ENCODE measurements around the gene ZDHHC21.
"Not testable (repeated sequence)": the region's sequence is repeated elsewhere in the genome, so short reads cannot be mapped to it uniquely, and the experiment has no call there.

The ZDHHC21 gene

GRCh38 chr9:14677396-14677795 is 15.8 kb downstream of the ZDHHC21 start:
- Histone ChIP-seq H3K4me3 (ENCODE audit: low read depth in 1 of 2, low read length in 2 of 2) (no peak overlapping the region), H3K27ac (ENCODE audit: low read depth, low read length) (no peak overlapping the region), H3K27me3 (ENCODE audit: control insufficient read depth in 1 of 2, insufficient read depth in 2 of 2, low read length in 2 of 2) (no peaks in the 10 kb centered on the region), H3K9ac (ENCODE audit: low read length) (no peak overlapping the region), H3K36me3 (ENCODE audit: insufficient read depth, low read length) (peaks cover 2% of the 10 kb centered on the region), H3K9me3 (ENCODE audit: low read length) (no peaks in the 10 kb centered on the region), H3K4me1 (ENCODE audit: insufficient read depth, low read length) (no peaks in the 10 kb centered on the region)

- Histone ChIP-seq H3K4me3 (ENCODE audit: low read depth in 1 of 2, low read length in 2 of 2) (no peak overlapping the region), H3K27ac (ENCODE audit: low read depth, low read length) (no peak overlapping the region), H3K36me3 (ENCODE audit: insufficient read depth, low read length) (peaks cover 3% of the 10 kb centered on the region), H3K9me3 (ENCODE audit: low read length) (no peaks in the 10 kb centered on the region), H3K9ac (ENCODE audit: low read length) (no peak overlapping the region), H3K4me1 (ENCODE audit: insufficient read depth, low read length) (no peaks in the 10 kb centered on the region), H3K27me3 (ENCODE audit: control insufficient read depth in 1 of 2, insufficient read depth in 2 of 2, low read length in 2 of 2) (no peaks in the 10 kb centered on the region)
Observed at GRCh38 chr9:14674630-14675029, 18.6 kb downstream of the ZDHHC21 start.

- H3K27ac ChIP-seq (ENCODE audit: low read depth, low read length), result no peak overlapping the region
Observed at GRCh38 chr9:14671377-14671776, 21.9 kb downstream of the ZDHHC21 start.

GRCh38 chr9:14670718-14671117 is 22.5 kb downstream of the ZDHHC21 start:
- Histone ChIP-seq H3K9me3 (ENCODE audit: low read length) (no peaks in the 10 kb centered on the region), H3K27ac (ENCODE audit: low read depth, low read length) (no peak overlapping the region), H3K4me3 (ENCODE audit: low read depth in 1 of 2, low read length in 2 of 2) (no peak overlapping the region), H3K4me1 (ENCODE audit: insufficient read depth, low read length) (no peaks in the 10 kb centered on the region), H3K27me3 (ENCODE audit: control insufficient read depth in 1 of 2, insufficient read depth in 2 of 2, low read length in 2 of 2) (no peaks in the 10 kb centered on the region), H3K36me3 (ENCODE audit: insufficient read depth, low read length) (peaks cover 3% of the 10 kb centered on the region), H3K9ac (ENCODE audit: low read length) (no peak overlapping the region)

More at GRCh38 chr9:14671377-14671776, 21.9 kb downstream of the ZDHHC21 start:
- H3K4me1 ChIP-seq (ENCODE audit: insufficient read depth, low read length), result no peaks in the 10 kb centered on the region
- no peak overlapping the region for H3K4me3 ChIP-seq (ENCODE audit: low read depth in 1 of 2, low read length in 2 of 2)
- no peaks in the 10 kb centered on the region for H3K9me3 ChIP-seq (ENCODE audit: low read length)
- H3K9ac ChIP-seq (ENCODE audit: low read length), result no peak overlapping the region
- H3K27me3 ChIP-seq (ENCODE audit: control insufficient read depth in 1 of 2, insufficient read depth in 2 of 2, low read length in 2 of 2), result no peaks in the 10 kb centered on the region
- H3K36me3 ChIP-seq (ENCODE audit: insufficient read depth, low read length), result peaks cover 3% of the 10 kb centered on the region

GRCh38 chr9:14664022-14664421 is 29.2 kb downstream of the ZDHHC21 start:
- H3K4me3 ChIP-seq (ENCODE audit: low read depth in 1 of 2, low read length in 2 of 2); H3K9ac ChIP-seq (ENCODE audit: low read length); H3K36me3 ChIP-seq (ENCODE audit: insufficient read depth, low read length); H3K27me3 ChIP-seq (ENCODE audit: control insufficient read depth in 1 of 2, insufficient read depth in 2 of 2, low read length in 2 of 2); H3K27ac ChIP-seq (ENCODE audit: low read depth, low read length); H3K4me1 ChIP-seq (ENCODE audit: insufficient read depth, low read length); H3K9me3 ChIP-seq (ENCODE audit: low read length): not testable (repeated sequence)

- H3K27ac ChIP-seq (ENCODE audit: low read depth, low read length), result no peak overlapping the region
- H3K9ac ChIP-seq (ENCODE audit: low read length), result no peak overlapping the region
- no peaks in the 10 kb centered on the region for H3K36me3 ChIP-seq (ENCODE audit: insufficient read depth, low read length)
- H3K4me3 ChIP-seq (ENCODE audit: low read depth in 1 of 2, low read length in 2 of 2), result no peak overlapping the region
- H3K4me1 ChIP-seq (ENCODE audit: insufficient read depth, low read length), result peaks cover 15% of the 10 kb centered on the region
- H3K27me3 ChIP-seq (ENCODE audit: control insufficient read depth in 1 of 2, insufficient read depth in 2 of 2, low read length in 2 of 2), result no peaks in the 10 kb centered on the region
- H3K9me3 ChIP-seq (ENCODE audit: low read length), result no peaks in the 10 kb centered on the region
Observed at GRCh38 chr9:14662060-14662453, 31.2 kb downstream of the ZDHHC21 start.

GRCh38 chr9:14661421-14662059 is 31.7 kb downstream of the ZDHHC21 start:
- Histone ChIP-seq H3K4me3 (ENCODE audit: low read depth in 1 of 2, low read length in 2 of 2) (no peak overlapping the region), H3K9ac (ENCODE audit: low read length) (no peak overlapping the region), H3K27me3 (ENCODE audit: control insufficient read depth in 1 of 2, insufficient read depth in 2 of 2, low read length in 2 of 2) (no peaks in the 10 kb centered on the region), H3K4me1 (ENCODE audit: insufficient read depth, low read length) (peaks cover 15% of the 10 kb centered on the region), H3K36me3 (ENCODE audit: insufficient read depth, low read length) (no peaks in the 10 kb centered on the region), H3K9me3 (ENCODE audit: low read length) (no peaks in the 10 kb centered on the region), H3K27ac (ENCODE audit: low read depth, low read length) (no peak overlapping the region)

- no peak overlapping the region for H3K4me3 ChIP-seq (ENCODE audit: low read depth in 1 of 2, low read length in 2 of 2)
- no peak overlapping the region for H3K9ac ChIP-seq (ENCODE audit: low read length)
- H3K9me3 ChIP-seq (ENCODE audit: low read length), result no peaks in the 10 kb centered on the region
- no peaks in the 10 kb centered on the region for H3K27me3 ChIP-seq (ENCODE audit: control insufficient read depth in 1 of 2, insufficient read depth in 2 of 2, low read length in 2 of 2)
- H3K4me1 ChIP-seq (ENCODE audit: insufficient read depth, low read length), result peaks cover 15% of the 10 kb centered on the region
- H3K36me3 ChIP-seq (ENCODE audit: insufficient read depth, low read length), result no peaks in the 10 kb centered on the region
- no peak overlapping the region for H3K27ac ChIP-seq (ENCODE audit: low read depth, low read length)
Observed at GRCh38 chr9:14660721-14661120, 32.5 kb downstream of the ZDHHC21 start.

- no peak overlapping the region for H3K4me3 ChIP-seq (ENCODE audit: low read depth in 1 of 2, low read length in 2 of 2)
- H3K36me3 ChIP-seq (ENCODE audit: insufficient read depth, low read length), result peaks cover 9% of the 10 kb centered on the region
- no peak overlapping the region for H3K27ac ChIP-seq (ENCODE audit: low read depth, low read length)
- no peak overlapping the region for H3K9ac ChIP-seq (ENCODE audit: low read length)
- H3K4me1 ChIP-seq (ENCODE audit: insufficient read depth, low read length), result peaks cover 15% of the 10 kb centered on the region
- H3K27me3 ChIP-seq (ENCODE audit: control insufficient read depth in 1 of 2, insufficient read depth in 2 of 2, low read length in 2 of 2), result no peaks in the 10 kb centered on the region
- H3K9me3 ChIP-seq (ENCODE audit: low read length), result peaks cover 9% of the 10 kb centered on the region
Observed at GRCh38 chr9:14654932-14655331, 38.3 kb downstream of the ZDHHC21 start.

GRCh38 chr9:14653511-14653910 is 39.7 kb downstream of the ZDHHC21 start:
- Histone ChIP-seq H3K27me3 (ENCODE audit: control insufficient read depth in 1 of 2, insufficient read depth in 2 of 2, low read length in 2 of 2) (no peaks in the 10 kb centered on the region), H3K9ac (ENCODE audit: low read length) (no peak overlapping the region), H3K36me3 (ENCODE audit: insufficient read depth, low read length) (peaks cover 9% of the 10 kb centered on the region), H3K9me3 (ENCODE audit: low read length) (peaks cover 9% of the 10 kb centered on the region), H3K4me1 (ENCODE audit: insufficient read depth, low read length) (peaks cover 8% of the 10 kb centered on the region), H3K4me3 (ENCODE audit: low read depth in 1 of 2, low read length in 2 of 2) (no peak overlapping the region), H3K27ac (ENCODE audit: low read depth, low read length) (no peak overlapping the region)

GRCh38 chr9:14652729-14653377 is 40.4 kb downstream of the ZDHHC21 start:
- H3K36me3 ChIP-seq (ENCODE audit: insufficient read depth, low read length), result peaks cover 9% of the 10 kb centered on the region
- no peaks in the 10 kb centered on the region for H3K27me3 ChIP-seq (ENCODE audit: control insufficient read depth in 1 of 2, insufficient read depth in 2 of 2, low read length in 2 of 2)
- peaks cover 9% of the 10 kb centered on the region for H3K9me3 ChIP-seq (ENCODE audit: low read length)
- H3K4me1 ChIP-seq (ENCODE audit: insufficient read depth, low read length), result peaks cover 5% of the 10 kb centered on the region
- H3K4me3 ChIP-seq (ENCODE audit: low read depth in 1 of 2, low read length in 2 of 2), result no peak overlapping the region
- H3K27ac ChIP-seq (ENCODE audit: low read depth, low read length), result no peak overlapping the region
- H3K9ac ChIP-seq (ENCODE audit: low read length), result no peak overlapping the region

- H3K9me3 ChIP-seq (ENCODE audit: low read length), result peaks cover 9% of the 10 kb centered on the region
- H3K27me3 ChIP-seq (ENCODE audit: control insufficient read depth in 1 of 2, insufficient read depth in 2 of 2, low read length in 2 of 2), result no peaks in the 10 kb centered on the region
- no peak overlapping the region for H3K9ac ChIP-seq (ENCODE audit: low read length)
- H3K4me1 ChIP-seq (ENCODE audit: insufficient read depth, low read length), result no peaks in the 10 kb centered on the region
- H3K4me3 ChIP-seq (ENCODE audit: low read depth in 1 of 2, low read length in 2 of 2), result no peak overlapping the region
- H3K36me3 ChIP-seq (ENCODE audit: insufficient read depth, low read length), result peaks cover 9% of the 10 kb centered on the region
- H3K27ac ChIP-seq (ENCODE audit: low read depth, low read length), result no peak overlapping the region
Observed at GRCh38 chr9:14650596-14650995, 42.6 kb downstream of the ZDHHC21 start.
